Measurements from ENCODE around the gene E2F4. TPM values are rescaled to one million over a fixed set of nuclear protein-coding genes. Genes with fewer than 3 reads are reported as not detected.

Gene E2F4
- total and polyA plus RNA-seq, 2 of the 13 experiments (the other 11 are each of a cell fraction or from before 2014, with no cell fraction given): 84.8 to 91.2 TPM

GRCh38 chr16:67177743-67178699, 13.9 kb upstream of the E2F4 start (continued):
- TF ChIP-seq HNF1B (CRISPR knock-in tag; IDR thresholded peaks at IDR 0.05): peak; percentile 30; the same call in 1 of the 2 replicates
- TF ChIP-seq ZNF879 (CRISPR knock-in tag; IDR thresholded peaks at IDR 0.05): no peak
- TF ChIP-seq, protein P1, sequence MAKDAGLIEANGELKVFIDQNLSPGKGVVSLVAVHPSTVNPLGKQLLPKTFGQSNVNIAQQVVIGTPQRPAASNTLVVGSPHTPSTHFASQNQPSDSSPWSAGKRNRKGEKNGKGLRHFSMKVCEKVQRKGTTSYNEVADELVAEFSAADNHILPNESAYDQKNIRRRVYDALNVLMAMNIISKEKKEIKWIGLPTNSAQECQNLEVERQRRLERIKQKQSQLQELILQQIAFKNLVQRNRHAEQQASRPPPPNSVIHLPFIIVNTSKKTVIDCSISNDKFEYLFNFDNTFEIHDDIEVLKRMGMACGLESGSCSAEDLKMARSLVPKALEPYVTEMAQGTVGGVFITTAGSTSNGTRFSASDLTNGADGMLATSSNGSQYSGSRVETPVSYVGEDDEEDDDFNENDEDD (CRISPR knock-in tag; IDR thresholded peaks at IDR 0.05; ENCODE audit: borderline replicate concordance): peak; percentile 82; the same call in 1 of the 2 replicates
- no peak for TF ChIP-seq HDAC6 (IDR thresholded peaks at IDR 0.05; ENCODE audit: low read depth, low read length)
- TF ChIP-seq MBNL3 (CRISPR knock-in tag; conservative IDR thresholded peaks at IDR 0.05): no peak
- no peak for TF ChIP-seq TOPORS (CRISPR knock-in tag; IDR thresholded peaks at IDR 0.05)
- no peak for TF ChIP-seq SCMH1 (CRISPR knock-in tag; IDR thresholded peaks at IDR 0.05; ENCODE audit: borderline replicate concordance)
- no peak for TF ChIP-seq RORA (CRISPR knock-in tag; IDR thresholded peaks at IDR 0.05)
- TF ChIP-seq E2F5 (CRISPR knock-in tag; conservative IDR thresholded peaks at IDR 0.05): no peak
- no peak for TF ChIP-seq SMAD9 (CRISPR knock-in tag; IDR thresholded peaks at IDR 0.05)
- TF ChIP-seq BCL6 (CRISPR knock-in tag; IDR thresholded peaks at IDR 0.05): no peak
- TF ChIP-seq PITX1 (CRISPR knock-in tag; IDR thresholded peaks at IDR 0.05): no peak
- TF ChIP-seq HOMEZ (CRISPR knock-in tag; IDR thresholded peaks at IDR 0.05; ENCODE audit: low read depth): no peak
- TF ChIP-seq, protein P2, sequence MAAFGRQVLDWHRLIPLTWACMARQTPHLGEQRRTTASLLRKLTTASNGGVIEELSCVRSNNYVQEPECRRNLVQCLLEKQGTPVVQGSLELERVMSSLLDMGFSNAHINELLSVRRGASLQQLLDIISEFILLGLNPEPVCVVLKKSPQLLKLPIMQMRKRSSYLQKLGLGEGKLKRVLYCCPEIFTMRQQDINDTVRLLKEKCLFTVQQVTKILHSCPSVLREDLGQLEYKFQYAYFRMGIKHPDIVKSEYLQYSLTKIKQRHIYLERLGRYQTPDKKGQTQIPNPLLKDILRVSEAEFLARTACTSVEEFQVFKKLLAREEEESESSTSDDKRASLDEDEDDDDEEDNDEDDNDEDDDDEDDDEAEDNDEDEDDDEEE (CRISPR knock-in tag; IDR thresholded peaks at IDR 0.05): 0 out of 2 replicates have a peak, but pooled peaks have one; percentile 51
- TF ChIP-seq, protein P3, sequence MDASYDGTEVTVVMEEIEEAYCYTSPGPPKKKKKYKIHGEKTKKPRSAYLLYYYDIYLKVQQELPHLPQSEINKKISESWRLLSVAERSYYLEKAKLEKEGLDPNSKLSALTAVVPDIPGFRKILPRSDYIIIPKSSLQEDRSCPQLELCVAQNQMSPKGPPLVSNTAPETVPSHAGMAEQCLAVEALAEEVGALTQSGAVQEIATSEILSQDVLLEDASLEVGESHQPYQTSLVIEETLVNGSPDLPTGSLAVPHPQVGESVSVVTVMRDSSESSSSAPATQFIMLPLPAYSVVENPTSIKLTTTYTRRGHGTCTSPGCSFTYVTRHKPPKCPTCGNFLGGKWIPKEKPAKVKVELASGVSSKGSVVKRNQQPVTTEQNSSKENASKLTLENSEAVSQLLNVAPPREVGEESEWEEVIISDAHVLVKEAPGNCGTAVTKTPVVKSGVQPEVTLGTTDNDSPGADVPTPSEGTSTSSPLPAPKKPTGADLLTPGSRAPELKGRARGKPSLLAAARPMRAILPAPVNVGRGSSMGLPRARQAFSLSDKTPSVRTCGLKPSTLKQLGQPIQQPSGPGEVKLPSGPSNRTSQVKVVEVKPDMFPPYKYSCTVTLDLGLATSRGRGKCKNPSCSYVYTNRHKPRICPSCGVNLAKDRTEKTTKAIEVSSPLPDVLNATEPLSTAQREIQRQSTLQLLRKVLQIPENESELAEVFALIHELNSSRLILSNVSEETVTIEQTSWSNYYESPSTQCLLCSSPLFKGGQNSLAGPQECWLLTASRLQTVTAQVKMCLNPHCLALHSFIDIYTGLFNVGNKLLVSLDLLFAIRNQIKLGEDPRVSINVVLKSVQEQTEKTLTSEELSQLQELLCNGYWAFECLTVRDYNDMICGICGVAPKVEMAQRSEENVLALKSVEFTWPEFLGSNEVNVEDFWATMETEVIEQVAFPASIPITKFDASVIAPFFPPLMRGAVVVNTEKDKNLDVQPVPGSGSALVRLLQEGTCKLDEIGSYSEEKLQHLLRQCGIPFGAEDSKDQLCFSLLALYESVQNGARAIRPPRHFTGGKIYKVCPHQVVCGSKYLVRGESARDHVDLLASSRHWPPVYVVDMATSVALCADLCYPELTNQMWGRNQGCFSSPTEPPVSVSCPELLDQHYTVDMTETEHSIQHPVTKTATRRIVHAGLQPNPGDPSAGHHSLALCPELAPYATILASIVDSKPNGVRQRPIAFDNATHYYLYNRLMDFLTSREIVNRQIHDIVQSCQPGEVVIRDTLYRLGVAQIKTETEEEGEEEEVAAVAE (CRISPR knock-in tag; IDR thresholded peaks at IDR 0.05; ENCODE audit: borderline replicate concordance): no peak
- TF ChIP-seq KLF9 (CRISPR knock-in tag; IDR thresholded peaks at IDR 0.05; ENCODE audit: low read depth): no peak
- TF ChIP-seq ZNF713 (CRISPR knock-in tag; IDR thresholded peaks at IDR 0.05): no peak
- TF ChIP-seq RFXANK (CRISPR knock-in tag; IDR thresholded peaks at IDR 0.05): no peak
